Measurements from ENCODE around the gene CACNA2D3.

GRCh38 chr3:54437271-54437670 is 314.9 kb downstream of the CACNA2D3 start:
- TF ChIP-seq, protein P1, sequence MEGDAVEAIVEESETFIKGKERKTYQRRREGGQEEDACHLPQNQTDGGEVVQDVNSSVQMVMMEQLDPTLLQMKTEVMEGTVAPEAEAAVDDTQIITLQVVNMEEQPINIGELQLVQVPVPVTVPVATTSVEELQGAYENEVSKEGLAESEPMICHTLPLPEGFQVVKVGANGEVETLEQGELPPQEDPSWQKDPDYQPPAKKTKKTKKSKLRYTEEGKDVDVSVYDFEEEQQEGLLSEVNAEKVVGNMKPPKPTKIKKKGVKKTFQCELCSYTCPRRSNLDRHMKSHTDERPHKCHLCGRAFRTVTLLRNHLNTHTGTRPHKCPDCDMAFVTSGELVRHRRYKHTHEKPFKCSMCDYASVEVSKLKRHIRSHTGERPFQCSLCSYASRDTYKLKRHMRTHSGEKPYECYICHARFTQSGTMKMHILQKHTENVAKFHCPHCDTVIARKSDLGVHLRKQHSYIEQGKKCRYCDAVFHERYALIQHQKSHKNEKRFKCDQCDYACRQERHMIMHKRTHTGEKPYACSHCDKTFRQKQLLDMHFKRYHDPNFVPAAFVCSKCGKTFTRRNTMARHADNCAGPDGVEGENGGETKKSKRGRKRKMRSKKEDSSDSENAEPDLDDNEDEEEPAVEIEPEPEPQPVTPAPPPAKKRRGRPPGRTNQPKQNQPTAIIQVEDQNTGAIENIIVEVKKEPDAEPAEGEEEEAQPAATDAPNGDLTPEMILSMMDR (optimal IDR thresholded peaks at IDR 0.05 in 1 of 3, IDR thresholded peaks at IDR 0.05 in 1 of 3, conservative IDR thresholded peaks at IDR 0.05 in 1 of 3; ENCODE audit: extremely low read depth in 1 of 3, insufficient read depth in 2 of 3, low read length in 3 of 3): no peak
- TF ChIP-seq EZH2 (IDR thresholded peaks at IDR 0.05; ENCODE audit: low read length): no peak
